Fibroblast of skin of left quadriceps (primary cell): Measurements from ENCODE around the gene TRIM5.
A peak's percentile ranks its signal among the peaks of the same experiment; 100 is the strongest.
"Not testable (repeated sequence)": the region's sequence is repeated elsewhere in the genome, so short reads cannot be mapped to it uniquely, and the experiment has no call there.

Experiments
- DNase-seq, 2 experiments: peaks; one replicate each; pipeline ENCODE4 v3.0.0-alpha.2; 2013; ENCODE audit warnings: low read depth in 2 of 2

The TRIM5 gene

DNA sequence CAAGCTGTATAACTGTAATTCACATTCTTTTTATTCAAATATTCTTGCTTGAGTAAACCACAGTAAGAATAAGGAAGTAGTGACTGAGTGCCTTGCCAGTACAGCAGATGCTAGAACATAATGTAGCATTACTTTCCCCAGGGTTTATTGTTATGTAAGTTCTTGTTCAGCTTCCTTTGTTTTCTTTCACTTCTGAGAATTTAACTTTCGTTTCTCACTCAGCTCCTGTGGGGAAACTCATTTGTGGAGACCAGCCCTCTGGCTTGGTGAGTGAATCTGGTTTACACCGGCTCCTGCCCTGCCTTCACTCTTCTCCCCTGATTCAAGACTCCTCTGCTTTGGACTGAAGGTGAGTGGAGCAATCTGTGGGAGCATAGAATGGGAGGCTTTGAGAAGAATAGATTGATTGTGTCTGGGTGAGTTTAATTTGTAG is 4.7 kb upstream of the TRIM5 start, which contains the start of gene TRIM22:
TSS of gene TRIM22 (plus strand) at position 240 of the 433 bp plus-strand sequence. CDS start 6,443 bp downstream, outside the sequence.
- DNase-seq = peak; percentile 37 to 43

DNA sequence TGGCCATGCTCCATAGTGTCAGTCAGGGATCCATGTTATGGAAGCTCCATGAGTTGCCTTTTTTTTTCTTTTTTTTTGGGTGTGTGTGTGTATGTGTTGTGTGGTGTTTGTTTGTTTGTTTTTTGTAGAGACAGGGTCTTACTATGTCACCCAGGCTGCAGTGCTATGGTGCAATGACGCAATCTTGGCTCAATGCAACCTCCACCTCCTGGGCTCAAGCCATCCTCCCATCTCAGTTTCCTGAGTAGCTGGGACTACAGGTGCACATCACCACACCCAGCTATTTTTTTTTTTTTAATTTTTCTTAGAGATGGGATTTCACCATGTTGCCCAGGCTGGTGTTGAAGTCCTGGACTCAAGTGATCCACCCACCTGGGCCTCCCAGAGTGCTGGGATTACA is 3.6 kb upstream of the TRIM5 start:
- DNase-seq = no peak

DNA sequence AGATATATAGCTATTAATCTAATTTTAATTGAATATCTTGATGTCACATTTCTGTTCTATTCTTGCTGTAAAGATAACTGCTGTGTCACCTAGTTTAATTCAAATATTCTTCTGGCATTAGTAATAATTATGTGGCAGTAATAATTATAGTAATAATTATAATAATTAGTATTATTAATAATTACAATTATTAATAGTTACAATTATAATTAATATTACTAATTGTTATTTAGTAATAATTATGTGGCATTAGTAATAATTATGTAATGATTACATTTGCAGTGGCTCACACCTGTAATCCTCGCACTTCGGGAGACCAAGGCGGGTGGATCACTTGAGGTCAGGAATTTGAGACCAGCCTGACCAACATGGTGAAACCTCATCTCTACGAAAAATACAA is 1.6 kb upstream of the TRIM5 start:
- DNase-seq = no peak

DNA sequence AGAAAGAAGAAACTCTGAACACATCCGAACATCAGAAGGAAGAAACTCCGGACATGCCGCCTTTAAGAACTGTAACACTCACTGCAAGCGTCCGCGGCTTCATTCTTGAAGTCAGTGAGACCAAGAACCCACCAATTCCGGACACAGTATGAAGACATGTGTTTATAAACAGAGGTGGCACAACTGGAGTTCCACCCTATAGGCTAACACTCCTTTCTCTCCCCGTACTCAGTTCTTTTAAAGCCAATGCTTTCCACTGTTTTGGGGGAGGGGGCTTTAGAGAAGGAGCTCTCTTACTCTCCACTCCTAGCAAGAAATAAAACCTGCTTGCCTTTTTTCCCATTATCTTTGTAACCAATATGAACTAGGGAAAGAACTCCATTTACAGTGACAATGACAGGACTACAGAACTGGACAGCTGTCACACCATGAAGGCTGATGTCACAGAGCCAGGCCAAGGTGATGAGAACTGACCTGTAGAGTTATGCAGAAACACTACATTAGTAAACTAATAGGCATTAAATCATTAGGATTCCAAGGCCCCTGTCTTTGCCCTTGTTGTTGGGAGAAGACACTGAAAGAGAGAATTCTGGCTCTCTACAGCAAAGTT is 733 bp downstream of the TRIM5 start:
- DNase-seq = no peak

DNA sequence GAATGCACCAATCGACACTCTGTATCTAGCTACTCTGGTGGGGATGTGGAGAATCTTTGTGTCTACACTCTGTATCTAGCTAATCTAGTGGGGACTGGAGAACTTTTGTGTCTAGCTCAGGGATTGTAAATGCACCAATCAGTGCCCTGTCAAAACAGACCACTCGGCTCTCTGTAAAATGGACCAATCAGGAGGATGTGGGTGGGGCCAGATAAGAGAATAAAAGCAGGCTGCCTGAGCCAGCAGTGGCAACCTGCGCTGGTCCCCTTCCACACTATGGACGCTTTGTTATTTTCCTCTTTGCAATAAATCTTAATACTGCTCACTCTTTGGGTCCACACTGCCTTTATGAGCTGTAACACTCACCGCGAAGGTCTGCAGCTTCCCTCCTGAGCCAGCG is 1.3 kb downstream of the TRIM5 start:
- not testable (repeated sequence) for DNase-seq

DNA sequence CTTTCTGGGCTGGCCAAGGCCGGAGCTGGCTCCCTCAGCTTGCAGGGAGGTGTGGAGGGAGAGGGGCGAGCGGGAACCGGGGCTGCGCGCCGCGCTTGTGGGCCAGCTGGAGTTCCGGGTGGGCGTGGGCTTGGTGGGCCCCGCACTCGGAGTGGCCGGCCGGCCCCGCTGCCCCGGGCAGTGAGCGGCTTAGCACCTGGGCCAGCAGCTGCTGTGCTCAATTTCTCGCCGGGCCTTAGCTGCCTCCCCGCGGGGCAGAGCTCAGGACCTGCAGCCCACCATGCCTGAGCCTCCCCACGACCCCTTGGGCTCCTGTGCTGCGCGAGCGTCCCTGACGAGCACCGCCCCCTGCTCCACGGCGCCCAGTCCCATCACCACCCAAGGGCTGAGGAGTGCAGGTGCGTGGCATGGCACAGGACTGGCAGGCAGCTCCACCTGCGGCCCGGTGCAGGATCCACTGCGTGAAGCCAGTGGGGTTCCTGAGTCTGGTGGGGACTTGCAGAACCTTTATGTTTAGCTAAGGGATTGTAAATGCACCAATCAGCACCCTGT is 1.9 kb downstream of the TRIM5 start:
- not testable (repeated sequence) for DNase-seq

DNA sequence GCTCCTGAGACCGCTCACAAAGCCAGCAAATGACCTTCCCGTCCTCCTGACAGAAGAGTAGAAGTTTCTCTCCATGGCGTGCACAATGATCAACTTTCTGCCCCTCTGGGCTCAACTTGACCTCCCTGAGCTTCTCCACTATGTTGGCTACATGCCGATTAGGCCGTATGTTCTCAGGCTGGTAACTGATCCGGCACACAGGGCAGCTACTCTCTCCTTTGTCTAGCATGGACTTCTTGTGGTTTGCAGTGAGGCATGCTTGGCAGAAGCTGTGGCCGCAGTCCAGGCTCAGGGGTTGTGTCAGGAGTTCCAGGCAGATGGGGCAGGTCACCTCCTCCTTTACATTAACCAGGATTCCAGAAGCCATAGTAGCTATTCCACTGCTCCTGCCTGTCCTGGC is 5.1 kb downstream of the TRIM5 start:
- DNase-seq = no peak

DNA sequence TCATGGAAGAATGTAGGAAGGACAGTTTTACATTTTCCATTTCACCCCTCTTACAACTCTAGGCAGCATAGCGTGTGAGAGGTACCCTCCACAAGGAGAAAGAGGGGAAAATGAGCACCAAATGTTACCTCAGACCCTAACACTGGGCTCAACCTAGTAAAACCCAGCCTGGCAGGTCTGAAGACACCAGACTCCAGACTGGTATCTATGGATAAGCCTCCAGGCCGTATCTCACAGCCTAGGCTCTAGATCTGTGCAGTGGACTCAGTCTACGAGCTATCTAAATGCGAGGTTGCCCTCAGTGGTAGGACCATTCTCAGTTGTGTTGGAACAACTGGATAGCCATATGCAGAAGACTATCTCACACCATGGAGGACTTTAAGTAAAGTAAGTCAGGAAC is 10.5 kb downstream of the TRIM5 start:
- DNase-seq = no peak

DNA sequence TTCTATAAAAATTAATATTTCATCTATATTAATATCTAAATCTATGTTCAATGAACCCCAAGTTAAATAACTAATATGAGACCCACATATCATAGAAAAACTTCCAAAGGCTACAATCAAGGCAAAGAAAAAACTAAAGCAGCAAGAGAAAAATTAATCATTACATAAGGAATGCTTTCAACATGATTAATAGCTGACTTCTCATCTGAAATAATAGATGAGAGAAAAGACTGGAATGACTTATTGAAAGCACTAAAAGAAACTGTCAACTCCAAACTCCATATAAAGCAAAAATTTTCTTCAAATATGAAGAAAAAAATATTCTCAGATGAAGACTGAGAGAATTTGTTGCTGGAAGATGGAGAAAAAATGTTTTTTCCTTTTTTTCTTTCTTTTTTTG is 13.0 kb downstream of the TRIM5 start:
- DNase-seq = no peak

DNA sequence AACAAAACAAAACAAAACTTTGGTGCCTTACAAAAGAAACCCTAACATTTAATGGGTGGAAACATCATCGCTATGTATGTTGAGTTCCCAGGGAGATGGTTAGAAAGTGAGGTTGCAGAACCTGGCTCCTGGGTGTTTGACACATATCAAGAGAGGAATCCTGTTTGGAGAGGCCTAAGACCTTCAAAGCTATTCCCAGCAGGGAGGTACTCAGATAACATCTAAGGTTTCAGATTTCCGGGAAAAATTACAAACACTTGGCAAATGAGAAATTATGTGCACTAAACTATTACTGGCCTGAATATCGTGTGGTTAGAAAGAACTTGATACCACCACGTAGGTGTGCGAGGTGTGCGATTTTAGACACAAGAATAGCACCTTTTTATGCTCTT is 18.5 kb downstream of the TRIM5 start:
- DNase-seq = no peak

DNA sequence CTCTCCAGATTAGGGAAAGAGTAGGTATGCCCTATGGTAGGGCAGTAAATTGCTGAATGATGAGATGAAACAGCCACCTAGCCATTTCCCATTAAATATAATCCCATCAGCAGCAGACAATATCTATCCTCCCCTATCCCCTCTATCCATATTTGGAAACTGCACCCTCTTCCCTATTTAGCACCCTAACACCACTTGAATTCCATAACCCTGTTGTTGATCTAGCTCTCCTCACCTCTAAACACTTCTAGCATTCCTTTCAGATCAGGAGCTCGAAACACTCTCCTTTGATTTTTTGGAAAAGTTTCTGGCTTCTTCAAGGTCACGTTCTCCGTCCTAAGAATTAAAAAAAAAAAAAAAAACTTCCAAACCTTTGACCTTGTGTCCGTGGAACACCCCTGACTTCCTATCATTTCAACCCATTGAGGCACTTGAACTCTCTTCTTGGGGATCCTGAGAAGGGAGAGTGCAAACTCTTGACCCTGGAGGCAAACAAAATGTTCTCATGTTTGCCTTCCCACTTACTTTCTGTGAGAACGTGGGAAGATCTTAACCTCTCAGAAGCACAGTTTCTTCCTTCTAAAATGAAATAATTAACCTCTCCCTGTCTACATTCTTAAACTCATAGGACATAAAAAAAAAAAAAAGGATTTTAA is 19.0 kb downstream of the TRIM5 start:
- DNase-seq = no peak

DNA sequence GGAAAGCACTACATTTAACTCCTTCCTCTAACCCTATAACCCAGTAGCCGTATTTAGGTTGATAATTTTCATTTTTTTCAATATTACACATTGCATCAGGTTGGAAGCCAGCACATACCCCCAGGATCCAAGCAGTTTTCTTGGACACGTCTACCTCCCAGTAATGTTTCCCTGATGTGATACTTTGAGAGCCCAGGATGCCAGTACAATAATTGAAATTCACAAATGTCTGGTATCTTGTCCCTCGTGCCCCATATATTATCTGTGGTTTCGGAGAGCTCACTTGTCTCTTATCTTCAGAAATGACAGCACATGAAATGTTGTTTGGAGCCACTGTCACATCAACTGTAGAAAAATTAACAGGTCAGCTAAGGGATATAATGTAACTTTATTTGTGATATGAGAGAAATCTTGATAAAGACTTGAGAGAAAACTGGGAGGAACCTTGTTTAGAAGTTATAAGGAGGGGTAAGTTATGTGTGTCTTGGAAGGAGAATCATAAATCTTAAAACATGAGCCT is 19.8 kb downstream of the TRIM5 start:
- DNase-seq = no peak

DNA sequence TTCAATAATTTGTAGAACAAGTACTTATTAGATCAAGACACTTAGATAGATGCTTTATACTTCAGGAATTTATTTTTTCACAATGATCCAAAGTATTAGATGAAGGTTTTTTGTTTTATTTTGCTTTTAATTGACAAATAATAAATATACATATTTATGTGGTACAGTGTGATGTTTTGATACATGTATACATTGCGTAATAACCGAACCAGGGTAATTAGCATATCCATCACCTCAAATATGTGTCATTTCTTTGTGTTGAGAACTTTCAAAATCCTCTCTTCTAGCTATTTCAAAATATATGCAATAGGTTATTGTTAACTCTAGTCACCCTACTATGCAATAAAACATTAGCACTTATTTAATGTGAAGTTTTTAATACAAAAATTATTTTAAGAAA is 21.4 kb downstream of the TRIM5 start:
- DNase-seq = no peak

DNA sequence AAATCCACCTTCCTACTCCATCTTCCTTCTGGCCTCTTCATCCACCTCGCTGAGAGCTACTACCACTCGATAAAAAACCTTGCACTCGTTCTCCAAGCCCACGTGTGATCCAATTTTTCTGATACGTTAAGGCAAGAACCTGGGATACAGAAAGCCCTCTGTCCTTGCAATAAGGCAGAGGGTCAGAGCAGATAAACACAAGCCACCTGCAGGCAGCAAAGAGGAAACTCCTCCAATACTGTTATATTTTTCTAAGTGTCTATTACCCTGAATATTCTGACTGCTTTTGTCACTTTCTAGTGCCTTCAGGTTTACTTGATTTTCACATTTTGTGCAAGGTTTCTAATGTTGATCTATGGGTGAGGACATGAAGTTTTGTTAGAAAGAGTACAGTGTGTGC is 26.6 kb downstream of the TRIM5 start:
- no peak for DNase-seq

DNA sequence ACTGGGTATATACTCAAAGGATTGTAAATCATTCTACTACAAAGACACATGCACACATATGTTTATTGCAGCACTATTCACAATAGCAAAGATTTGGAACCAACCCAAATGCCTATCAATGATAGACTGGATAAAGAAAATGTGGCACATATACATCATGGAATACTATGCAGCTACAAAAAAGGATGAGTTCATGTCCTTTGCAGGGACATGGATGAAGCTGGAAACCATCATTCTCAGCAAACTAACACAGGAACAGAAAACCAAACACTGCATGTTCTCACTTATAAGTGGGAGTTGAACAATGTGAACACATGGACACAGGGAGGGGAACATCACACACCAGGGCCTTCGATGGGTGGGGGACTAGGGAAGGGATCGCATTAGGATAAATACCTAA is 27.9 kb downstream of the TRIM5 start:
- not testable (repeated sequence) for DNase-seq

DNA sequence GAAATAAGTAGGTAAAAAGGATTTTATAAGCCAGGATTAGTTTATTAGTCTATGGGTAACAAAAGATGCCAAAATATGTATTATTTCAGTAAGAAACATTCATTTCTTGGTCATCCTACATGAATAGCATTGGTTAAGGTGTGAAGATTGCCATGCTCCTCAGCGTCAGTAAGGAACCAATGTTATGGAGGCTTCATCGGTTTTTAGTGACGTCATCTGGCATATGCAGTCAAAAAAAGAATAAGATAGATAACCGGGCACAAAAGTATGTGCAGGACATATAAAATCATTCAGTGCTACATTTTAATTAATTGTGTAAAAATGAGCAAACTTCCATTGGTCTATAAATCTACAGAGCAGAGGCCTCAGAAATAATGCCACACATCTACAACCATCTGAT is 29.4 kb downstream of the TRIM5 start:
- DNase-seq = no peak

DNA sequence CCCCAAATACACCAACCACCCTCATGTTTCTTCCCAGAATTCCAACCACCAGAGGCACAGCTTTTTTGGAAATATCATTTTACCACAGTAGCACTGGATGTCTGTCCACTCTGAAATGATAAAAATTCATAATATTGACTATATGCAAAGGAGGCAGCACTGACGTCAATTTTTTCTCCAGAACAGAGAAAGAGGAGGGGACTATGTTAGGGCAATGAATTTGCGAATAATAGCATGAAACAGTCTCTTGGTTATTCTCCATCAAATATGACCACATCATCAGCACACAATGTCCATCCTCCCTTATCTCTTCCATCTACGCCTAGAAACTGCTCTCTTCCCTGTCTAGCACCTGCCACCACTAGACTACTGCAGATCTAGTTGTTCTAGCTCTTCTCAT is 38.7 kb downstream of the TRIM5 start:
- no peak for DNase-seq

DNA sequence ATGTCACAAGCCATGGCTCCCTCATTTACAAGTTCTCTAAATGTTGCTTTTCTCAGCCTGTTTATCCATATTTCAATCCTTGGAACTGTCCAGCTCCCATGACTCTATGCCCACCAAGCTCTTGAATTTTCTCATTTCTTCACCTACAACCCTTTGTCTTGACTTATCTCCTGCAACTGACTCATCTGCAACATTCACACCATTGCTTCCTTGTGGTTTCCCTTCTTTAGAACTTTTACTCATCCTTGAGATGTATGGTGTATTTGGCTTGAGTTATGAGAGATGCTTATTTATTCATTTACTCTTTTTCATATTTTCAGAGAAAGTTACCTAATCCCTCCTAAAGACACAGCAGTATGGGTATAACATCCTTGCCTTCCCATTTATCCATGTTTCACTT is 41.3 kb downstream of the TRIM5 start:
- DNase-seq = no peak

DNA sequence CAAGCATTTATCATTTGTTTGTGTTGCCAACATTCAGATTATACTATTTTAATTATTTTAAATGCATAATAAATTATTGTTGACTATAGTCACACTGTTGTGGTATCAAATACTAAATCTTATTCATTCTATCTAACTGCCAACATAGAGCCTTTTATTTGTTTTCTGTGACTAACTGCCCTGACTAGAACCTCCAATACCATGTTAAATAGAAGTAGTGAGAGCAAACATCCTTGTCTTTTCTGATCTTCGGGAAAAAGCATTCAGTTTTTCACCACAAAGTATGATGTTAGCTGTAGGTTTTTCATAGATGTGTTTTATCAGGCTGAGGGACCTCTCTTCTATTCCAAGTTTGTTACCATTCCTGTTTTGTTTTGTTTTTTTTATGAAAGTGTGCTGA is 44.9 kb downstream of the TRIM5 start:
- DNase-seq = no peak

DNA sequence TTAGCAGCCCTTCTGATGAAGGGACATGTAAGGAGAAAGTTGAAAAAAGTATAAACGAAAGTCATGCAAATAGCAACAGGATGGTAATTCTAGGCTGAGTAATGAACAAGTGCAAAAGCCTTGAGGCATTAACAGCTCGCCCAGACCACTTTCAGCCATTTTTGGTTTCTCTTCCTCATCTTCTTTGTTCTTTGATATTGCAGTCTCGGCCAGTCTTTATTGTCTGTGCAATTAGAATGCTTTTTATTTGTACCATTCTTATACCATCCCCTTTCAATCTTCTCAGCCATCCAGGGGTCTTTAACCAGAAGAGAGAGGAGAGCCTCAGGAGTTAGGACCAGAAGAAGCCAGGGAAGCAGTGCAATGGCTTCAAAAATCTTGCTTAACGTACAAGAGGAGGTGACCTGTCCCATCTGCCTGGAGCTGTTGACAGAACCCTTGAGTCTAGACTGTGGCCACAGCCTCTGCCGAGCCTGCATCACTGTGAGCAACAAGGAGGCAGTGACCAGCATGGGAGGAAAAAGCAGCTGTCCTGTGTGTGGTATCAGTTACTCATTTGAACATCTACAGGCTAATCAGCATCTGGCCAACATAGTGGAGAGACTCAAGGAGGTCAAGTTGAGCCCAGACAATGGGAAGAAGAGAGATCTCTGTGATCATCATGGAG is 52.8 kb downstream of the TRIM5 start:
- no peak for DNase-seq

DNA sequence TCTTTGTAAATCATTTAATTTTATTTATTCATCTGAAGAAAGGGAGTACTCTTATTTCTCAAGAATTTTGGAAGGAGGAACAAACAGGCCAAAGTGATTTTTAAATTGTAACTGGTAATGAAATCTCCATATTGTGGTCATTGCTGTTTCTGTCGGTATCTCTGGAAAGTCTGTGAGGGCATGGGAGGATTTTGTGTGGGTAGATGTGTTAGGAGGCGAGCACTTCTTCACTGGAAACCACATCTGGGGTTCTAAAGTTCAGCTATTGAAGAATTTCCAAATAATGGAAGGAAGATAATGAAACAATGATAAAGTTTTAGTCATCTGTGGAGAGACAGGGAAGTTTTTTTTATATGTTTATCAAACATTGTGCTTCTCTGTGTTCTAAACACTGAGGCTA is 53.5 kb downstream of the TRIM5 start:
- no peak for DNase-seq

DNA sequence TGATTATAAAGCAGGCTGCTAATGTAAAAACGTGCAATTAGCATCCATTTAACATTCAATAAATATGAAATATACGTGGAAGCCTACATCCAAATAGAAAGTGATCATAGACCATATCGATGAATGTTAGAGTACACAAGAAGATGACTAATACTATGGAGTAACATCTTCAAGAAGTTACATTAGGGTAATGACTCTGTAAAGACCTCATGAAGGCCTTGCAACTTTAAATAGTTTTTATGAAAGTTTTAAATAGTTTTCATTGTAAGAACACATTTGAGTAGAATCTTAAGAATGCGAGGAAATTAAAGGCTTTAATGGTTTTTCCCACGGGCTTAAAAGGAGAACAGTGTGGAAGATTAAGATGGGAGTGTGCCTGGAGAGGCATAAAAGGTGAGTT is 58.7 kb downstream of the TRIM5 start:
- DNase-seq = peak in 1 of 2 experiments; percentile 22

DNA sequence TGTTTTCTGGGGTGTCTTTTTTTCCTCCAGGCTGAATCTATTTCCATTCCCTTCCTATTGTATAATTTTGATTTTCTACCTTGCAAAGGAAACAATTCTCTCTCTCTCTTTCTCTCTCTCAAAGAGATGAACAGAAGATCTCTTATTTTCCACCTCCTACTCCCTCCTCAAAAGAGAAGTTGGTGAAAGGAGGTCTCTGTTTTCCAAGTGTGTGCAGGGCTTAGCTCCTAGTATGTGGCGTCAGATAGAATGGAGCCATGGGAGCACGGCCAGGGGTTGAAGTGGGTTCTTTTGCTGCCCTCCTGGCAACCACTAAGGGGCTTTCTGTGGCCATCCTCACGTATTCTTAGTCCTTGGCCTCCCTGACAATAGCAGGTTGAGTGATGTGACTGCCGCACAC is 59.6 kb downstream of the TRIM5 start:
- DNase-seq = no peak
